ENCODE data around the gene DSTN. TPM values are rescaled to one million over a fixed set of nuclear protein-coding genes. Genes with fewer than 3 reads are reported as not detected.

The DSTN gene
- total and polyA plus RNA-seq, 2 donors (not counting 1 experiment from before 2014, with no cell fraction given): 6.6 to 13.4 TPM

GRCh38 chr20:17642404-17643269 is 72.8 kb downstream of the DSTN start:
- ChIA-PET POLR2A (no interaction called here), CTCF (no interaction called here)
- TF ChIP-seq EZH2 (IDR thresholded peaks at IDR 0.05; ENCODE audit: borderline replicate concordance, insufficient read depth, low read depth, low read length, poor library complexity, severe bottlenecking) (no peak), CTCF (IDR thresholded peaks at IDR 0.05) (no peak)
- DNase-seq (no peak), ATAC-seq (ENCODE audit: low read depth) (no peak)
- H3K27ac ChIP-seq (ENCODE audit: low read length in 2 of 2): no peak overlapping the region
- no peak overlapping the region for H2AFZ ChIP-seq (ENCODE audit: insufficient read depth, low read depth, low read length, poor library complexity, severe bottlenecking)
- Mint-ChIP-seq H3K27me3 (no peaks in the 10 kb centered on the region), H3K4me3 (no peak overlapping the region), H3K27ac (no peak overlapping the region), H3K4me1 (peaks cover 11% of the 10 kb centered on the region), H3K9me3 (ENCODE audit: insufficient read depth) (no peaks in the 10 kb centered on the region)
- H3K36me3 ChIP-seq (replicated peaks in 1 of 2; ENCODE audit: control extremely low read depth in 1 of 2, control insufficient read depth in 1 of 2, extremely low read depth in 1 of 2, insufficient read depth in 2 of 2, low read length in 1 of 2): peaks cover 0 to 17% of the 10 kb centered on the region in 2 experiments
- H3K27me3 ChIP-seq (replicated peaks in 1 of 4; ENCODE audit: control extremely low read depth in 1 of 4, control insufficient read depth in 3 of 4, insufficient read depth in 4 of 4, low read length in 3 of 4): no peaks in the 10 kb centered on the region
- intact Hi-C loops (cut with micrococcal nuclease): loop anchor here (10.0 kb wide), 1 partner anchor 138 kb away; no protein-coding TSS in a partner anchor
- peaks cover 13% of the 10 kb centered on the region for H3K79me2 ChIP-seq (ENCODE audit: control insufficient read depth, insufficient read depth, low read length)
- peaks cover 5 to 10% of the 10 kb centered on the region in 2 donors for H3K4me1 ChIP-seq (ENCODE audit: control insufficient read depth in 2 of 2, insufficient read depth in 2 of 2, low read length in 2 of 2)
- H3K9me3 ChIP-seq (ENCODE audit: control extremely low read depth in 1 of 3, control insufficient read depth in 2 of 3, insufficient read depth in 1 of 3, low read length in 2 of 3): no peaks in the 10 kb centered on the region
- H3K9ac ChIP-seq (ENCODE audit: low read length): no peak overlapping the region
- H3K4me2 ChIP-seq (replicated peaks; ENCODE audit: low read depth, low read length, poor library complexity, severe bottlenecking): no peak overlapping the region
- no peak overlapping the region for H3K4me3 ChIP-seq (ENCODE audit: control extremely low read depth in 1 of 5, extremely low read depth in 1 of 5, insufficient read depth in 1 of 5, low read depth in 2 of 5, low read length in 4 of 5)
- 89% methylated on average over 18 of the region's 19 CpGs for WGBS (ENCODE audit: insufficient coverage)
- H4K20me1 ChIP-seq (ENCODE audit: control insufficient read depth, insufficient read depth, low read length, poor library complexity, severe bottlenecking): no peaks in the 10 kb centered on the region

GRCh38 chr20:17643531-17644188 is 73.8 kb downstream of the DSTN start:
- Mint-ChIP-seq H3K4me1 (peaks cover 16% of the 10 kb centered on the region), H3K27me3 (no peaks in the 10 kb centered on the region), H3K9me3 (ENCODE audit: insufficient read depth) (no peaks in the 10 kb centered on the region), H3K27ac (no peak overlapping the region), H3K4me3 (no peak overlapping the region)
- Histone ChIP-seq H3K9ac (ENCODE audit: low read length) (no peak overlapping the region), H3K4me1 (ENCODE audit: control insufficient read depth in 2 of 2, insufficient read depth in 2 of 2, low read length in 2 of 2) (peaks cover 7 to 19% of the 10 kb centered on the region in 2 donors), H2AFZ (ENCODE audit: insufficient read depth, low read depth, low read length, poor library complexity, severe bottlenecking) (no peak overlapping the region), H3K27ac (ENCODE audit: low read length in 2 of 2) (no peak overlapping the region), H3K36me3 (replicated peaks in 1 of 2; ENCODE audit: control extremely low read depth in 1 of 2, control insufficient read depth in 1 of 2, extremely low read depth in 1 of 2, insufficient read depth in 2 of 2, low read length in 1 of 2) (peaks cover 0 to 15% of the 10 kb centered on the region in 2 experiments), H3K4me2 (replicated peaks; ENCODE audit: low read depth, low read length, poor library complexity, severe bottlenecking) (no peak overlapping the region), H3K27me3 (replicated peaks in 1 of 4; ENCODE audit: control extremely low read depth in 1 of 4, control insufficient read depth in 3 of 4, insufficient read depth in 4 of 4, low read length in 3 of 4) (no peaks in the 10 kb centered on the region), H4K20me1 (ENCODE audit: control insufficient read depth, insufficient read depth, low read length, poor library complexity, severe bottlenecking) (no peaks in the 10 kb centered on the region), H3K4me3 (ENCODE audit: control extremely low read depth in 1 of 5, extremely low read depth in 1 of 5, insufficient read depth in 1 of 5, low read depth in 2 of 5, low read length in 4 of 5) (no peak overlapping the region), H3K9me3 (ENCODE audit: control extremely low read depth in 1 of 3, control insufficient read depth in 2 of 3, insufficient read depth in 1 of 3, low read length in 2 of 3) (no peaks in the 10 kb centered on the region), H3K79me2 (ENCODE audit: control insufficient read depth, insufficient read depth, low read length) (peaks cover 19% of the 10 kb centered on the region)
- WGBS (ENCODE audit: insufficient coverage): 40% methylated on average over 8 of the region's 10 CpGs
- TF ChIP-seq CTCF (IDR thresholded peaks at IDR 0.05): no peak
- TF ChIP-seq EZH2 (IDR thresholded peaks at IDR 0.05; ENCODE audit: borderline replicate concordance, insufficient read depth, low read depth, low read length, poor library complexity, severe bottlenecking): no peak
- CTCF ChIA-PET: no interaction called here
- DNase-seq: no peak
- POLR2A ChIA-PET: no interaction called here
- intact Hi-C loops (cut with micrococcal nuclease): loop anchor here (10.0 kb wide), 1 partner anchor 139 kb away; no protein-coding TSS in a partner anchor
- no peak for ATAC-seq (ENCODE audit: low read depth)

All from B cell (primary cell).